Breast epithelium (tissue), 4 donors: ENCODE measurements around the gene ADGRL4. TPM values are rescaled to one million over a fixed set of nuclear protein-coding genes. Genes with fewer than 3 reads are reported as not detected.

ENCODE experiments used
- DNase-seq, 2 donors: peaks; one replicate each; pipeline ENCODE4 v3.0.0-alpha.2; 2019; ENCODE audit warnings: low spot score in 2 of 2
- H3K27ac ChIP-seq, 2 donors: fragments of 200-600 bp; sonication (generic) in 1 of 2; one replicate each; pipeline ENCODE4 v1.5.1; 2016 to 2019; ENCODE audit warnings: mild to moderate bottlenecking in 1 of 2
- H3K27me3 ChIP-seq, 2 donors: fragments of 200-600 bp; sonication (generic) in 1 of 2; one replicate each; pipeline versions ENCODE4 v1.5.1 to v1.6.0; 2017 to 2019; ENCODE audit warnings: control low read depth in 1 of 2, mild to moderate bottlenecking in 1 of 2
- H3K36me3 ChIP-seq: fragments of 200-600 bp; one replicate; pipeline ENCODE4 v1.5.1; 2019
- H3K4me1 ChIP-seq, 2 donors: fragments of 200-600 bp; sonication (generic); one replicate each; pipeline ENCODE4 v1.5.1; 2016 to 2019; ENCODE audit warnings: control low read depth in 1 of 2
- H3K4me3 ChIP-seq, 3 donors: fragments of 200-600 bp; sonication (generic); 1 replicate in 2 of 3; 2 replicates in 1 of 3; pipeline ENCODE4 v1.5.1; 2016 to 2019; ENCODE audit warnings: mild to moderate bottlenecking in 3 of 3, moderate library complexity in 2 of 3
- H3K9me3 ChIP-seq, 2 donors: fragments of 200-600 bp; sonication (generic) in 1 of 2; one replicate each; pipeline ENCODE4 v1.5.1; 2016 to 2019; ENCODE audit warnings: control low read depth in 1 of 2
- POLR2A ChIP-seq: fragments of 450-650 bp; IDR thresholded peaks from one replicate; pipeline ENCODE4 v1.6.1; 2016; ENCODE audit warnings: antibody characterized with exemption, mild to moderate bottlenecking, moderate library complexity
- POLR2AphosphoS5 ChIP-seq, 3 donors: sonication (generic); formaldehyde crosslinking; IDR thresholded peaks; one replicate each; pipeline ENCODE4 v1.6.1; 2017; ENCODE audit warnings: antibody characterized with exemption in 3 of 3
- intact Hi-C: fragments of 100-400 bp; cut with DNase I; formaldehyde crosslinking; loops from one replicate; pipeline ENCODE4 v1.15.1; 2023; ENCODE audit warnings: low total_unique reads
- total RNA-seq, 3 donors: library from RNA; depleted of rRNA; stranded (reverse); fragments of >200 nt; gene quantifications; one replicate each; pipeline ENCODE4 v1.1.0, GENCODE V29; 2016
- TF ChIP-seq, protein P1 (sequence below), 3 donors: fragments of 450-650 bp; IDR thresholded peaks; one replicate each; pipeline ENCODE4 v1.5.1; 2016 to 2017; ENCODE audit warnings: antibody characterized with exemption in 3 of 3, mild to moderate bottlenecking in 3 of 3, moderate library complexity in 3 of 3

ADGRL4 gene
- total RNA-seq, 3 donors from 2014 or later = 21.2 to 74.4 (median 43.4) TPM

GRCh38 chr1:78919150-78919549 lies 87.4 kb downstream of the ADGRL4 start:
- Histone ChIP-seq H3K27ac (no peak overlapping the region), H3K9me3 (no peaks in the 10 kb centered on the region), H3K4me3 (no peak overlapping the region), H3K36me3 (no peaks in the 10 kb centered on the region), H3K27me3 (no peaks in the 10 kb centered on the region), H3K4me1 (no peaks in the 10 kb centered on the region)
- TF ChIP-seq, protein P1, sequence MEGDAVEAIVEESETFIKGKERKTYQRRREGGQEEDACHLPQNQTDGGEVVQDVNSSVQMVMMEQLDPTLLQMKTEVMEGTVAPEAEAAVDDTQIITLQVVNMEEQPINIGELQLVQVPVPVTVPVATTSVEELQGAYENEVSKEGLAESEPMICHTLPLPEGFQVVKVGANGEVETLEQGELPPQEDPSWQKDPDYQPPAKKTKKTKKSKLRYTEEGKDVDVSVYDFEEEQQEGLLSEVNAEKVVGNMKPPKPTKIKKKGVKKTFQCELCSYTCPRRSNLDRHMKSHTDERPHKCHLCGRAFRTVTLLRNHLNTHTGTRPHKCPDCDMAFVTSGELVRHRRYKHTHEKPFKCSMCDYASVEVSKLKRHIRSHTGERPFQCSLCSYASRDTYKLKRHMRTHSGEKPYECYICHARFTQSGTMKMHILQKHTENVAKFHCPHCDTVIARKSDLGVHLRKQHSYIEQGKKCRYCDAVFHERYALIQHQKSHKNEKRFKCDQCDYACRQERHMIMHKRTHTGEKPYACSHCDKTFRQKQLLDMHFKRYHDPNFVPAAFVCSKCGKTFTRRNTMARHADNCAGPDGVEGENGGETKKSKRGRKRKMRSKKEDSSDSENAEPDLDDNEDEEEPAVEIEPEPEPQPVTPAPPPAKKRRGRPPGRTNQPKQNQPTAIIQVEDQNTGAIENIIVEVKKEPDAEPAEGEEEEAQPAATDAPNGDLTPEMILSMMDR (IDR thresholded peaks at IDR 0.05) = no peak
- no peak for TF ChIP-seq POLR2AphosphoS5 (IDR thresholded peaks at IDR 0.05)
- intact Hi-C loops = no loop called here
- no peak for DNase-seq

GRCh38 chr1:78918157-78918556 lies 88.4 kb downstream of the ADGRL4 start:
- intact Hi-C loops = no loop called here
- no peaks in the 10 kb centered on the region for H3K36me3 ChIP-seq
- no peaks in the 10 kb centered on the region for H3K4me1 ChIP-seq

DNA sequence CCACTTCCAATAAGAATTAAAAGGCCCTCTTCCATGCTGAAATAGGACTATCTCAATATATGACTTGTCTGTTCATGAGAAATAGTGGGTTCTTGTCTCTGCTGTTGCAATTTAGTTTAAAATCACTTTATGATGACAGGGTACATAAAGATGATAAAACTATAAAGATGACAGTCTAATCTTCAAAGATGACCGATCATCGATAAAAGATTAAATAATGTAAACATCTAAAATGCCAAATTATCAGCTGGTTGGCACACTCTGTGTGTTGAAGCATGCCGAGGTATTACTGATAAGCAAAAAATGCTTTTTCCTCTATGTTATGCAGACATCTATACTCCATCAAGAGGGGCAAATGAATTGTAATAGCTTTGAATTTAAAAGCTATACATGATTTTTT lies 89.5 kb downstream of the ADGRL4 start:
- H3K36me3 ChIP-seq = no peaks in the 10 kb centered on the region
- intact Hi-C loops = no loop called here
- no peak overlapping the region for H3K27ac ChIP-seq
- H3K9me3 ChIP-seq = no peaks in the 10 kb centered on the region
- no peaks in the 10 kb centered on the region for H3K27me3 ChIP-seq
- DNase-seq = no peak
- TF ChIP-seq POLR2AphosphoS5 (IDR thresholded peaks at IDR 0.05) (no peak), POLR2A (no peak)
- TF ChIP-seq, protein P1 (IDR thresholded peaks at IDR 0.05) = no peak
- no peak overlapping the region for H3K4me3 ChIP-seq
- H3K4me1 ChIP-seq = no peaks in the 10 kb centered on the region

More at GRCh38 chr1:78918157-78918556, 88.4 kb downstream of the ADGRL4 start:
- Histone ChIP-seq H3K4me3 (no peak overlapping the region), H3K27ac (no peak overlapping the region), H3K27me3 (no peaks in the 10 kb centered on the region), H3K9me3 (no peaks in the 10 kb centered on the region)
- TF ChIP-seq POLR2A (no peak), POLR2AphosphoS5 (IDR thresholded peaks at IDR 0.05) (no peak)
- TF ChIP-seq, protein P1 (IDR thresholded peaks at IDR 0.05) = no peak
- DNase-seq = no peak

GRCh38 chr1:78913950-78914349 lies 92.6 kb downstream of the ADGRL4 start:
- DNase-seq = no peak
- no peaks in the 10 kb centered on the region for H3K4me1 ChIP-seq
- no peak overlapping the region for H3K4me3 ChIP-seq
- TF ChIP-seq POLR2A (no peak), POLR2AphosphoS5 (IDR thresholded peaks at IDR 0.05) (no peak)
- TF ChIP-seq, protein P1 (IDR thresholded peaks at IDR 0.05) = no peak
- intact Hi-C loops = no loop called here
- no peak overlapping the region for H3K27ac ChIP-seq
- H3K36me3 ChIP-seq = no peaks in the 10 kb centered on the region
- no peaks in the 10 kb centered on the region for H3K27me3 ChIP-seq
- H3K9me3 ChIP-seq = no peaks in the 10 kb centered on the region

DNA sequence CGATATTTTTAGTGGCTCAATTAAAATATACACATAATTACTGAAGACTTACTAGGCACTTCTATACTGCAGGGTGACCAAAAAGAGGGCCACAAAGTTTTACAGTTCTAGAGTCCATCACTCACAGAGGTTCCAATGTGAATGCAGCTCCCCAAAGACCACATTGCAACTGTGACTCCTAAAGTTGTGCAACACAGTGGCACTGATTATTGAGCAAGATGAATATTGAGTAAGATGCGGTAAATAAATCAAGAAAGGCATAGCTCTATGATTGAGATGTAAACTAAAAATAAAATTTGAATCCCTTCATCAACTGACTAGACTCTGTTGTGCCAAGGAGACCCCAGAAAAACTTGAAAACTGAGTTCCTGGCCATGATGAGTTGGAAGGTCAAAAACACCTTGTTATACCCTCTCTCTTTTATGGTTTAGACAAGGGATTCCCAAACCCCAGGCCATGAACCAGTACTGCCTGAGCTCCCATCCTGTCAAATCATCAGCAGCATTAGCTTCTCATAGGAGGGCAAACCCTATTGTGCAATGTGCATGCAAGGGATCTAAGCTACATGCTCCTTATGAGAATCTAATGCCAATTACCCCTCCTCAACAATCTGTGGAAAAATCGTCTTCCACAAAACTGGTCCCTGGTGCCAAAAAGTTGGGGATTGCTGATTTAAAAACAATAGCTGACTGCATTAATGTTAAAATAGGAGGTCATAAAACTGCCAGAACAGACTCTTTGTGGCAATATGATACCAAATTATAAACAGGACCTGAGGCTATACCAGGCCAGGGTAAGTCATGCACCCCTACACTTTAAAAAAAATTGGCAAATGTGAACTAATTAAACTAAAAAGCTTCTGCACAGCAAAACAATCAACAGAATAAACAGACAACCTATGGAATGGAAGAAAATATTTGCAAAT lies 94.3 kb downstream of the ADGRL4 start:
- no peak for DNase-seq

More for the DNA sequence above, 94.3 kb downstream of the ADGRL4 start:
- TF ChIP-seq POLR2A = no peak
- TF ChIP-seq POLR2AphosphoS5 (IDR thresholded peaks at IDR 0.05) = no peak
- TF ChIP-seq, protein P1 (IDR thresholded peaks at IDR 0.05) = no peak
- H3K27me3 ChIP-seq = no peaks in the 10 kb centered on the region
- H3K4me3 ChIP-seq = no peak overlapping the region
- H3K4me1 ChIP-seq = no peaks in the 10 kb centered on the region
- H3K27ac ChIP-seq = no peak overlapping the region
- H3K9me3 ChIP-seq = no peaks in the 10 kb centered on the region
- intact Hi-C loops = no loop called here
- H3K36me3 ChIP-seq = no peaks in the 10 kb centered on the region
